Measurements from ENCODE around the gene NPM1.

Gene NPM1

GRCh38 chr5:171450423-171451331 lies 63.0 kb downstream of the NPM1 start:
- no peak for DNase-seq (ENCODE audit: low read depth)

- no peak for DNase-seq (ENCODE audit: low read depth)
Observed at GRCh38 chr5:171451421-171451820, 63.8 kb downstream of the NPM1 start.

- no peak for DNase-seq (ENCODE audit: low read depth)
Observed at GRCh38 chr5:171453056-171453725, 65.5 kb downstream of the NPM1 start.

GRCh38 chr5:171453988-171454387 lies 66.3 kb downstream of the NPM1 start:
- DNase-seq (ENCODE audit: low read depth), result no peak

GRCh38 chr5:171454549-171454948 lies 66.9 kb downstream of the NPM1 start:
- no peak for DNase-seq (ENCODE audit: low read depth)

- no peak for DNase-seq (ENCODE audit: low read depth)
Observed at GRCh38 chr5:171455522-171455921, 67.9 kb downstream of the NPM1 start.

GRCh38 chr5:171457208-171457981 lies 69.7 kb downstream of the NPM1 start:
- no peak for DNase-seq (ENCODE audit: low read depth)

GRCh38 chr5:171459839-171460238 lies 72.2 kb downstream of the NPM1 start:
- DNase-seq (ENCODE audit: low read depth), result no peak

Measured in CMK (cell line).